HG02981 (cell line): ENCODE results near the gene BORCS8.

Experiments used
- ATAC-seq: cut with Tn5 transposase; IDR thresholded peaks from one replicate; pipeline ENCODE4 v1.9.1; 2021; ENCODE audit warnings: mild to moderate bottlenecking, moderate library complexity; ENCODE audit not compliant: unreplicated experiment

Gene BORCS8

DNA sequence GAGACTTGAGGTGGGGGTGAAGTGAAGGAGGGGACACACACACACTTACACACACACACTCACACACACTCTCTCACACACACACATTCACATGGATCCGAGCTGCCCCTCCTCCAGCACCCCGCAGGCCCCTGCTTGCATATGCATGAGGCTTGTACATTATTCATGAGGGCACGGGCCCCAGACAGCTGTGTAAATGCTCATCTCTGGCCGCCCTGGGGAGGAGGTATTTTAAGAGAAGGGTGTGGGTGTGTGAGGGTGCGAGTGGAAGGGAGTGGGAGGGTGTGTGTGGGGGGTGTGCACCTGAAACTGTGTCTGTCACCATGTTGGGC is 22.2 kb upstream of the BORCS8 start:
- ATAC-seq, result no peak

DNA sequence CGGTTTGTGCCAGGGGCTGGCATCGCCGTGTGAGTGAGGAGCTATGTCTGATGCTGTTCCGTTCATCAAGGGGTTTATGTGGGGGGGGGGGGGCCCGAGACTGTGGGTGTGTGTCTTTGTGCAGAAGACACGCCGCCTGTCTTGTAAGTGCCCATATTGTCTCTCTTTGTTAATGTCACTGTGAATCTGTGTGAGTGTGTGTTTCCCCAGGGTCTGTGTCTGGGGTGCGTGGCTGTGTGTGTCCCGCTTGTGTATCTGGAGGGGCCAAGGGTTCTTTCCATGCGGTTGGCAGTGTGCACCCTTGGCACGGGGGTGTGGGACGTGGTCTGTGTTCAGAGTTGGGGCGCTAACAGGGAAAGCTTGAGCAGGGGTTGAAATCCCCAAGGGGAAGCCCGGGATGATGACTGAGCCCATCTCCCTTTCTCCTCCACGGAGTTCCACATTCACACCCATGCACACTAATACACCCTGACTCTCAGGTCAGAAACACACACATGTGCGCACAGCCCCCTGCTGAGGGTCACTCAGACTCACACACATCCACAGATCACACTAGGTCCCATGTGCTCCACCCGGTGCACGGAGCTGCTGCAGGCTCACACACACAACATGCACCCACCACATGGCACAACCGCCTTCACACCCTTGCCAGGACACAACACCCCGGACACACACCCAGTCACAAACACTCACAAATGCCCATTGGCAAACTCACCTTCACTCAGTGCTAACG is 21.6 kb upstream of the BORCS8 start:
- ATAC-seq, result no peak

DNA sequence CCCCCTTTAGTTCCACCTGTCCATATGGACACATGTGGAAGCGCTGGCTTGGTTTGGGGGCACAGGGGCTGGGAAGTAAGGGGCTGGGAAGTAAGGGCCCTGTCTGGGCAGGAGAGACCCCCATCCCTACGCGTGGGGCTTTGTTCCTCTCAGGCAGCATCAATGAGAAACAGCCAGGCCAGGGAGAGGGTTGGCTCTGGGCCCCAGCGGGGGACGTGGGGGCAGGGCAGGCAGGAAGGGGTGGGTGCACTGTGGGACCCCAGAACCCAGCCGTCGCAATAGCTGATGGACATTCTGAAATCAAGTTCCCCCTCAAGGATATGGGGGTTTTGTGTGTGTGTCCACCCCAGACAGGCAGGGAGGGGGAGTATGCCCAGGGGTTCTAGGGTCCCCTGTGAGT is 21.0 kb upstream of the BORCS8 start:
- ATAC-seq, result no peak

DNA sequence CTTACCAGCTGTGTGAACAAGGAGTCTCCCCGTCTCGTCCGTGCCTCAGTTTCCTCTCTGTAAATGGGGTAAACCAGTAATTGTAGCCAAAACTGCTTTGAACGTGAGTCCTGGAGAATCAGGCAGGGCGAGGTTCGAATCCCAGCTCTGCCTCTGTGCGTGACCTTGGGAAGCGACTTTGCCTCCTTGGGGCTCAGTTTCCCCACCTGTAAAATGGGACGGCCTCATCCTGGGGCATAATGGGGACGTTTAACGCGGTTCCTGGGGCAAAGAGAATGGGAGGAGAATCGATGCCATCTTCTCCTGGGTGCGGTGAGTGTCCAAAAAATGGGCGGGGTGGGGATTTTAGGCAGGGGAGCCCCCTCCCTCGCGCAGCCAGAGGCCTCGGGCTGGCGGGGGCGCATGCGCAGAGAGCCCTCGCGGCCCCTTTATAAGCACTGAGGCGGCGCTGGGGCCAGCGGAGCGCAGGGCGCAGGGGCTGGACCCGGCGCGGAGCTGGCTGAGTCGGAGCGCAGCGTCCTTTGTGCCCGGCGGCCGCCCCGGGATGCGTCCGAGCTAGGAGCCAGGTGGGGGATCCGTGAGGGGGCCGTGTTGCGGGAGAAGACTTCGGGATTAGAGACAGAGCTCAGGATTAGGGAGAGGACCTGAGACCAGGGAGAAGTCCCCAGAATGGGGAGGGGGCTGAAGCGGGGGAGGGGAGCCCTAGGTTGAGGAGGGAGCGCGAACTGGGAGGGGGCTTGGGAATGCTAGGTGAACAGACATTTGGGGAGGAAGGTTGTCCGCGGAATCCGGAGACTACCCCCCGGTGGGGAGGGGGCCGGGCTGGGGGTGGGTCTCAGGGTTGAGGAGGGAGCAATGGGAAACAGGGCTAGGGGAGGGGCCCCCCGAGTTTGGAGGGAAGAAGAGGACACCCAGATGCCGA is 19.8 kb upstream of the BORCS8 start, which contains the start of gene NCAN:
Gene NCAN, plus strand, starts transcription at position 460 of the 922 bp plus-strand sequence. CDS start 4,996 bp downstream, outside the sequence.
- no peak for ATAC-seq

DNA sequence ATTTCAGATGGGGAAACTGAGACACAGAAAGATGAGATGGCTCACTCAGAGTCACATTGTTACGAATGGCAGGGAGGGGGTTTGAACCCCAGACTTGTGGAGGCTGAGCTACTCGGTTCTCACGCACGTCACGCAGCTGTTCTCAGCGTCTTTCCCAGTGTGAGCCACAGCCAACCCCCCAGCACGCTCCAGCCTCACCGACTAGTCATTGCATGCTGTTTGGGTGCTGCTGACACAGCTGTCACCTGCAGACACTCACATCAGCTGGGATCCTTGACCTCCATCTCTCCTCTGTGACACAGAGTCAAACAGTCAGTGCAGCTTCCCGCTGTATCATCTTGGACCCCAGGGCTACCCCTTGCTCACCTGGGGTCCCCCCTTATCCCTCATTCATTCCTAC is 17.4 kb upstream of the BORCS8 start:
- no peak for ATAC-seq

DNA sequence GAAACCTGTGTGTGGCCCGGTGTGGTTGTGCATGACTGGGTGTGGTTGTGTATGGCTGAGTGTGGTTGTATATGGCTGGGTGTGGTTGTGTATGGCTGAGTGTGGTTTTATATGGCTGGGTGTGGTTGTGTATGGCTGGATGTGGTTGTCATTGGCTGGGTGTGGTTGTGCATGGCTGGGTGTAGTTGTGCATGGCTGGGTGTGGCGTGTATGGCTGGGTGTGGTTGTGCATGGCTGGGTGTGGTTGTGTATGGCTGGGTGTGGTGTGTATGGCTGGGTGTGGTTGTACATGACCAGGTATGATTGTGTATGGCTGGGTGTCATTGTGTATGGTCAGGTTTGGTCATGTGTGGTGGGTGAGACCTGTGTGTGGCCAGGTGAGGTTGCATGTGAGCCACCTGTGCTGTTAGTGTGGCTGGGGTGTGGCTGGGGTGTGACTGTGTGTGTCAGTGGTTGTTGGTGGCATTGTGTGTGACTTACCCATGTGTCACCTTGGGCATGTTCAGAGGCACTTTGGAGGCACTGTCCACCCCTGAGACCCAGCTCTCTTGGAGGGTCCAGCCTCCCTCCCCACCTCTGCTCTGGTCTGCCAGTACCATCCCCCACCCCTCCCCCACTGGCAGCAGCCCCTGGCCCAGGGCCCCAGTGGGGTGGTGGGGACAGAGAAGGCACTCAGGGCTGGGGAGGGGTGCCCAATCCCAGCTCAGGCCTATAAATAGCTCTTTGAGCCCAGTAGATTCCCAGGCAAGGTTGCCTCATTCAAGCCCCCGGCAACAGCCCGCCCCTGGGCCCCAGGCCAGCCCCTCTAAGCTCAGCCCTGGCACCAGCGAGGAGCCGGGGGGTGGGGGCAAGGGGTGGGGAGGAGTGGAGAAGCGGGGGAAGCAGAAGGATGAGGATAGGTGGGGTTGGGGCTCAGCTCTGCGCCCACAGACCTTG is 16.0 kb upstream of the BORCS8 start:
- ATAC-seq, result no peak

DNA sequence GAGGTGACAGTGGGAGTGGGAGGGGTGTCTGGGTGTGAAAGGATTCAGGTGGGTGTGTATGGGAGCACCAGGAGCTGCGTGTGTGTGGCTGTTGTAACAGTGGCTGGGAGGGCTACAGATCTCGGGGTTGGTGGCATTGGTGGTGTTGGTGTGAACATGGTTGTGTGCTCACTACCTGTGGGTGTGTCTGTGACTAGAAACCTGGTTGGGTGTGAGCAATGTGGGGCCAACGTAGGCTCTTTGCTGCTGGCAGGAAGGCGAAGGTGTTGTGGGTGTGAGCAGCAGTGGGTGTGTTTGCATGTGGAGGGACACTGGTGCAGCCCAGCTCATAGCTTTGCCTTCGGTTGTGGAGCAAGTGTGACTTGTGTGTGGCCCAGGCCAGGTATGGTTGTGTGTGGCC is 15.0 kb upstream of the BORCS8 start:
- ATAC-seq, result no peak

DNA sequence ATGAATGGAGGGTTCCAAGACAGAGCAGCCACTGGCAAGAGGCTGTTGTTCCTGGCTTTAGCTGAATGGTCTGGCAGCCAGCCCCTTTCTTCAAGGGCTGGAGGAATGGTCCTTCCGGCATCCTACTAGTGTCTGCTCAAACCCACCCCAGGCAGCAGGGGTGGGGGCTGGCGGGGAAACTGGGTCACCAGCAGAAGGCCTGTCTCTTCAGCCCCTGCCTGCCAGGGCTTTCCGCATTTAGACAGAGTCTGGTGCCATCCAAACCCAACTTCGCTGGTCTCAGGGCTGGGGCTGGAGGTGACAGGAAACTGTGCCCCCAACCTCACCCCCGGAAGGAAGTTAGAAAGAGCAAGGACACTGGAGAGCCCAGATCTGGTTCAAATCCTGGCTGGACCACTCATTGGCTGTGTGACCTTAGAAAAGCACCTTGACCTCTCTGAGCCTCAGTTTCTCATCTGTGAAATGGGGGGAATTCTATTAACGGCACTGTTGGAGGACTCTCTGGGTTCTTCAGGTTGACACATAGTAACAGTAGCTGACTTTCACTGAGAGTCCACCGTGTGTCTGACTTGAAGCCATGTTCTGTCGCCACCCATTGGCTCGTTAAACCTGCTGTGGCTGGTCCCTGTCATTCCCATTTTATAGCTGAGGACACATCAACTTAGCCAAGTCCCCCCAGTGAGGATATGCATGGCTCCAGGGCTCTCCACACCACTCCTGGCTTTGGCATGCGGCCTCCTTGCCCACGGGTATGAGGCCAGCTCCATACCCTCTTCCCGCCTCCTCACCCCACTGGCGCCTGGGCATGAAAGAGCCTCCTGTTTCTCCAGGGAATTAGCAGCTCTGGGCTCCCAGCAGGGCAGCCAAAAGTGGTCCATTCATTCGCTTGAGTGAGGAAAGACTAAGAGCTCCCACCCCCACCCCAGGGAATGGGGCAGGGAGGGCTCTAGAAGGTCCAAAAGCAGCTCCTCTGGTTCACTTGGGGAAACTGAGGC is 13.8 kb upstream of the BORCS8 start:
- no peak for ATAC-seq

DNA sequence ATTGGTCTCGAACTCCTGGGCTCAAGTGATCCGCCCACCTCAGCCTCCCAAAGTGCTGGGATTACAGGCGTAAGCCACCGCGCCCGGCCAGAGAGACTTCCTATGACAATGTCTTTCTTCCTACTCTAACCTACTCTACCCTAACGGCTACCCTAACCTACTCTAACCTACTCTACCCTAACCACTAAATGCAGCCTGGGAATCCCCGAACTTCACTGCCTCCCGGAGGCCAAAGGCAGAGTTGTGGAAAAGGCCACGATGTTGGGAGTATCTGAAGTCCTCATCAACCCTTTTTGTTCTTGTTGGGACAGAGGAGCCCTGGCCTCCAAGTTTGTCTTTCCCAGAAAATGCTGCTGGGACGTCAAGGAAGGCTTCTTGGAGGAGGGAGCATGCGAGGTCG is 12.2 kb upstream of the BORCS8 start:
- no peak for ATAC-seq

DNA sequence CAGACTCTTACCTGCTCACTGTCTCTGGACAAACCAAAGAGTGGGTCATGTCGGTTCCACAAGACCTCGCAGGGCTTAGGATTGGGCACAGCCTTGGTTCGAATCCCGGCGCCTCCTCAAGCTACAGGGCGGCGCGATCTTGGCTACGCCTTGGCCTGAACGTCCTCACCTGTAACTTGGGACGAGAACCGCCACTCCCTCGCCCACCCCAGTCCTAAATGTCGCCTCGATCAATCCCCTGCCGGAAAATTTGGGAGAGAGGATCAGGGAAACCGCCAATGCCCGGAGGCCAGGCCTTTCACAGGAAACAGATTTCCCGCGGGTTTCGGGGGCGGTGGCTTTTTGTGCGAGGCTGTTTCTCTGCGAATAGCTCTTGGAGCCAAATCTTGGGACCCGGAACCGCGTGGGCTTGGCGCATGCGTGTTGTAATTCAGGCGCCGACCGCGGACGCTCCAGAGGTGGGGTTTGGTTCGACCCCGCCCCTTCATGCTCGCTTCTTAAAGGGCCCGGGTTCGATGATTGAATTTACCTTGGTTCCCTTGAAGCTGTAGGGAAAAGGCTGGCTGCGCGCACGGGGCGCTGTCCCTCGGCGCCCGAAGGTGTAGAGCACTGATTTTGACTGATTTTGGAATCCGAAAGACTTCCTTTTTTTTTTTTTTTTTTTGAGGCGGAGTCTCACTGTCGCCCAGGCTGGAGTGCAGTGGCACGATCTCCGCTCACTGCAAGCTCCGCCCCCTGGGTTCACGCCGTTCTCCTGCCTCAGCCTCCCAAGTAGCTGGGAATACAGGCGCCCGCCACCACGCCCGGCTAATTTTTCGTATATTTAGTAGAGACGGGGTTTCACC is 11.3 kb upstream of the BORCS8 start, which contains the start of gene NR2C2AP:
Gene NR2C2AP, minus strand, starts transcription at position 403 of the 845 bp plus-strand sequence. Its CDS starts 354 bp downstream, at position 49.
- peak; percentile 73 for ATAC-seq

DNA sequence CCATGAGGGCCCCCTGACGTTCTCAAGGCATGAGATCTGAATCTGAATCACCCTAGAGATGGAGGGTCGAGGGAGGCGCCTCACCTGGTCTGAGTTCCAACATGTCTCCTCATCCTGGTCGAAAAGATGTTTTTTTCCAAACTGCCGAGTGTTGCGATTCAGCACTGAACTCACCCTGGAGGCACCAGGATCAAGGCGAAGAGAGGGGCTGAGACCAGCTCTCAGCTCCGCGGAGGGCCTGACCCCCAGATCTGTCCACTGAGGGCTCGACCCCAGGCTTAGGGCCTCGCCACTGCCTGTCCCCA is 10.7 kb upstream of the BORCS8 start:
- ATAC-seq, result peak; percentile 13

DNA sequence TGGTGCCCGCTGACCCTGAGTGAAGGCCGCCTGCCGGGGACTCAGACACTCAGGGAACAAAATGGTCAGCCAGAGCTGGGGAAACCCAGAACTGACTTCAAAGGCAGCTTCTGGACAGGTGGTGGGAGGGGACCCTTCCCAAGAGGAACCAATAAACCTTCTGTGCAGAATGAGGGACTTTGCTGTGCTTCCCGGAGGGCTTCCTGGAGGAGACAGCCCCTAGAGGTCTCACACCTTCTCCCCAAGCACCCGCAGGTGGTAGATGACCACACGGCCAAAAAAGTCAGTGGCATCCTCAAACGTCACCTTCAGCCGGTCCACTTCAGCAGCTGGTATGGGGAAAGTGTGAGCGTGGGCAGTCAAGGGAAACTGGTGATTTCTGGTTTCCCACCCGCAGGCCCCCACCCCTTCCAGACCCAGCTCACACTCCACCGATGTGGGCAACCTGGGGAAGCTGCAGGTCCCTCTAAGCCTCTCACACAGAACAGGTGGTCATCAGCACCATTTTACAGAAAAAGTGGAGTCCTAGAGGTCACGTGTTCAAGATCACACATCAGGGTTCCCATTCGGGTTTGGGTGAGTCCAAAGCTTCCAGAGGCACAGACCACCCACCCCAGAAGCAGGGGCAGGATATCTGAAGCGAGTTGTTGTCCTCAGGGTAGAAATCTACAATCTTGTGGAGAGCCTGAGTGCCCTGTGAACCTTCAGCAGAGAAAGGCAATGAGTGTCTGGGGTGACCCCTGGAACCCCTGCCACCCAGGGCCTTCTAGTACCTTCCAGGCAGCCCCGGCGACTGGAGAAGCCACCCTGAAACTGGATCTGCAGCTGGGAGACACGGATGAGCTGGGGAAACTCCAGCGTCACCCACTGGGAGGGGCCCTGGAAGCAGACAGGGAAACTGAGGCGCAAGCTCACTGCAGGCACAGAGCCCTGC is 10.0 kb upstream of the BORCS8 start:
- ATAC-seq, result no peak

DNA sequence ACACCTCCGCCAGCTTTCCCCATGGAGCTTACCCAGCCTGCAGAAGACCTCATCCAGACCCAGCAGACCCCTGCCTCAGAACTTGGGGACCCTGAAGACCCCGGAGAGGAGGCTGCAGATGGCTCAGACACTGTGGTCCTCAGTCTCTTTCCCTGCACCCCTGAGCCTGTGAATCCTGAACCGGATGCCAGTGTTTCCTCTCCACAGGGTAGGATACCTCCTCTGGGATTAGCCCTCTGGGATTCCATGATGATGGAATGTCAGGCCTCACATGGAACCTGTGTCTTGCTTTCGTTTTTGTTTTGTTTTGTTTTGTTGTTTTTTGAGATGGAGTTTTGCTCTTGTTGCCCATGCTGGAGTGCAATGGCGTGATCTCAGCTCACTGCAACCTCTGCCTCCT is 2.0 kb upstream of the BORCS8 start:
- no peak for ATAC-seq

DNA sequence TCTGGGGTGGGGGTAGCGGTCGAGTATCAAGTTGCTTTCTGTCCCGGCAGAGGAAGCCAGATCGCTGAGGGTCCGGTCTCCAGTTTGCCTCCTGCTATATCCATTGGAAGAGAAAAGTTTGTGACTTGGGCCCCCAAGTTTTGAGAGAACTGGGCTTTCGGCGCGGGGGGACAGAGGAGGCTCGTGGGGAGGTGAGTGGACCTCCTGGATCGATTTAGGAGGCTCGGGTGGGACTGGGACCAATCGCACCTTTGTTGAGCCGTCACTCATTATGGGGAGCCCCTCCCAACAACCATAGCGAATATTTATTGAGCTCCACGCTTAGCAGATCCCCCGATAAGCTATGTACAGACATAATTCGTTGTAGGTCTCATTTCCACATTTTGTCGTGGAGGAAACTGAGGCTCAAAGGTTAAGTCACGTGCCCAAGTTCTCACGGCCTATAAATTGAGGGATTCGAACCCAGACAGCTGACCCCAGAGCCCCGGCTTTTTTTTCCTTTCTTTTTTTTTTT is 1.0 kb upstream of the BORCS8 start:
- peak; percentile 3 for ATAC-seq

DNA sequence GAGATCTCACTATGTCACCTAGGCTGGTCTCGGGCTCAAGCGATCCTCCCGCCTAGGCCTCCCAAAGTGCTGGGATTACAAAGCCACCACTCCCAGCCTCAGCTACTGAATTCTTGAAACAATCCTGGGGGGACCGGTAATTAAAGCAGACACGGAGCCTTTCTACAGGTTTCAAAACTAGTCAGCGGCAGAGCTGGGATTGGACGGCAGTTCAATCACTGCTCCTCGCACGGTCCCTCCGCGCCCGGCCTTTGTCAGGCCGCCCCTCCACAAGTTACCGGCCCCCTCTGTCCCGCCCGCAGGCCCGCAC is 229 bp downstream of the BORCS8 start:
- ATAC-seq, result no peak

DNA sequence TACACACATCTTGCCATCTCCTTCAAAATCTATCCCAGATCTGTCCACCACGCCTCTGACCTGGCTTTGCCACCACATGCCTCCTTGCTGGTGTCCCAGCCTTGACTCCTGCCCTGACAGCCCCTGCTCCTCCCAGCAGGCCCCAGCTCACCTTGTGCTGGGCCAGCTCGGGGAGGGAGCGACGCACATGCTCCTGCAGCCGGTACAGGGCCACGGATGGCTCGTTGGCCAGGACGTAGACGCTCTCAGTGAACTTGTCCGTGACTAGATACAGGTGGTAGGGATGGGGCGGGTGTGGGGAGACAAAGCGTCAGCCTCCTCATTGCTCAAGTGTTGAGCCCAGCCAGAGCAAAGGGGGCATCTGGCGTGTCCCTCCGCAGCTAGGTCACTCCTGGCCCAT is 5.2 kb downstream of the BORCS8 start:
- ATAC-seq, result no peak

DNA sequence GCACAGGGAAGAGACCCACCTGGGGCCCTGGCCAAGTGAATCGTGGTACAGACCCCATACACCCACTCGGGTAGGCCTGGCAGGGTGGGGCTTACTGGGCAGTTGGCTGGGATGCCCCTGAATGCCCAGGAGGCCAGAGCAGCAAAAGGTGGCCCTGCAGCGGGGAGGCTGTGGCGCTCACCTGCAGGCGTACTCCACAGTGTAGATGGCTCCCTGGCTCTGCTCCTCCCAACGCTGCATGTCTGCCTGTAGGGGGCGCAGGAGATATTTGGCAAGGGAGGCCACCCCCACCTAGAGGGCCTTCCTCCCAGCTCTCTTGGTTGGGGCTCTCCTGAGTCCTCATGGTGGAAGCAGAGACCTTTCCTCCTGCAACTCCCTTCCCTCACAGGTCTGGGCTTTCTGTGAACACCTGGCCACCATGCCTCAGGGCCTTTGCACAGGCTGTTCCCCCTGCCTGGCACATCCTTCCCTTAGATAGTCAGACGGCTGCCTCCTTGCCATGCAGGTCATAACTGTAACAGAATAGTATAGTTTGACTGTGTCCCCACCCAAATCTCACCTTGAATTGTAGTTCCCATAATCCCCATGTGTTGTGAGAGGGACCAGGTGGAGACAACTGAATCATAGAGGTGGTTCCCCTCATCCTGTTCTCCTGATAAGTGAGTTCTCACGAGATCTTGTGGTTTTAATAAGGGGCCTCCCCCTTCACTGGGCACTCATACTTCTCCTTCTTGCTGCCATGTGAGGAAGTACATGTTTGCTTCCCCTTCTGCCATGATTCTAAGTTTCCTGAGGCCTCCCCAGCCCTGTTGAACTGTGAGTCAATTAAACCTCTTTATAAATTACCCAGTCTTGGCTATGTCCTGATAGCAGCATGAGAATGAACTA is 5.9 kb downstream of the BORCS8 start:
- ATAC-seq, result no peak
